Measurements from ENCODE around the gene RDH14. TPM values are rescaled to one million over a fixed set of nuclear protein-coding genes. Genes with fewer than 3 reads are reported as not detected.

RDH14 gene
- total RNA-seq, 1 donor from 2014 or later, result 22.4 TPM

DNA sequence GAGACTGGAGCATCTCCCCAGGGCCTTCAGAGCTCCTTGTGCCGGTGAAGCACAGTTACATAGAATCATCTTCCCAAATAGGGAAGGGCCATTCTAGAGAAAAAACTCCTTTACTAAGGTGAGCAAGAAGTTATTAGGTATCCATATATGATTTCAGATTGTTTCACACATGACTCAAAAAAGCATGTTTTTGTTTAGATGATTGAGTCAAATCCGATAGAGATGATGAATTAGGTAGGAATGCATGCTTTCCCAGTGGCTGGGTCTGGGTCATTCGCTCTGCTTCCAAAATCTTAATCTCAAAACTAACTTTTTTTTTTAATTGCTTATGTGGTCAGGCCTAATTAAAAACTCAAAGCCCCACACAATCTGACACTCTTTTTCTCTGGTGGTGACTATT, 25.1 kb upstream of the RDH14 start:
- Histone ChIP-seq H3K9me3 (no peaks in the 10 kb centered on the region), H3K27me3 (no peaks in the 10 kb centered on the region), H3K36me3 (no peaks in the 10 kb centered on the region), H3K27ac (no peak overlapping the region), H3K4me3 (no peak overlapping the region), H3K4me1 (no peaks in the 10 kb centered on the region)
- DNase-seq (no peak), ATAC-seq (no peak)
- intact Hi-C loops (cut with DNase I), result no loop called here
- no peak for TF ChIP-seq CTCF (IDR thresholded peaks at IDR 0.05)

DNA sequence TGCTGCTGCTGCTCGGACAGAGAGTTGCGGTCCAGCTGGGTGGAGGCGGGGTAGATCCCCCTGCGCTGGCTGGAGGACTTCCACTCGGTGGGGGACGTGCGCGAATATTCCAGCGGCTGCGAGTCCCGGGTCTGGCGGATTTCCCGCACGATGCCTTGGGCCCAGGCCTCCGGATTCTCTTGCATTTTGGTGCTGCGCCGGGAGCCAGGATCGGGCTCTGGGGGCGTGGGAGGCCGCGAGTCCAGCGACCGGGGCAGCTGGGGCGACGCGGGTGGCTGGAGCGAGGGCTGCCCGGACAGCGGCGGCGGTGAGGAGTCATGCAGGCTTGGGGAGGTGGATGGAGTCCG, 24.1 kb upstream of the RDH14 start:
- Histone ChIP-seq H3K27ac (no peak overlapping the region), H3K36me3 (no peaks in the 10 kb centered on the region), H3K27me3 (no peaks in the 10 kb centered on the region), H3K4me1 (no peaks in the 10 kb centered on the region), H3K9me3 (no peaks in the 10 kb centered on the region), H3K4me3 (no peak overlapping the region)
- intact Hi-C loops (cut with DNase I), result no loop called here
- no peak for TF ChIP-seq CTCF (IDR thresholded peaks at IDR 0.05)
- ATAC-seq (no peak), DNase-seq (peak; percentile 59)

DNA sequence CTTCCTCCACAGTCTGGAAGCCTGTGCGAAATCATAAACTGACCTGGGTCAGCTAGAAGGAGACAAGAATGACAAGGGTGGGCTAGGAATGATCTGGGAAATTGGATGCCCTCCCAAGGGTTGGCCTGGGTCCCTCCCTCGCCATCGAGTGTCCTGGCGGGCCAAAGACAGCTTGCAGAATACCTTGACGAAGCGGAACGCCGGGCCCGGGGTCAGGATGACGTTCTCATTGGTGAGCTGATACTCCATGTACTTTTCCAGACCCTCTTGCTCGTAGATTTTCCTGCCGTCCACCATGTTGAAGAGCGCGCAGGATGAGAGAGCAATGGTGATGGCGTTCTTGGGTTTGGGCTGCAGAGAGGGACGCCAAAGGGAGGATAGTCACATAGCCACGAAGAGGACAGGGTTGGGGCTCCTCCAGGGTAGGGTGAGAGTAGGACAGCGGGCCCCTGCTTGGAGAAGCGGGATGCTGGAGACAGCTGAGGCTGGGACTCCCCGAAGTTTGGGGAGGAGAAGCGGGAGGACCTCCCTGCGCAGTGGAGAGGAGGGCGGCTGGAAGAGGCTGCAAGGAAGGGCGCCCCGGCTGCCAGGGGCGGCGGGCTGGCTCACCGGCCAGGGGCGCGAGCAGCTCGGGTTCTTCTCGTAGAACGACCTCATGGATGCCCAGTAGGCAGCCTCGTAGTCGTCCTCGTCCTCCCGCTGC, 23.6 kb upstream of the RDH14 start:
- no peaks in the 10 kb centered on the region for H3K9me3 ChIP-seq
- H3K27ac ChIP-seq, result no peak overlapping the region
- no peak for TF ChIP-seq CTCF (IDR thresholded peaks at IDR 0.05)
- H3K36me3 ChIP-seq, result no peaks in the 10 kb centered on the region
- no peaks in the 10 kb centered on the region for H3K27me3 ChIP-seq
- intact Hi-C loops (cut with DNase I), result no loop called here
- DNase-seq (peak; percentile 59), ATAC-seq (peak; percentile 10)
- no peak overlapping the region for H3K4me3 ChIP-seq
- no peaks in the 10 kb centered on the region for H3K4me1 ChIP-seq

DNA sequence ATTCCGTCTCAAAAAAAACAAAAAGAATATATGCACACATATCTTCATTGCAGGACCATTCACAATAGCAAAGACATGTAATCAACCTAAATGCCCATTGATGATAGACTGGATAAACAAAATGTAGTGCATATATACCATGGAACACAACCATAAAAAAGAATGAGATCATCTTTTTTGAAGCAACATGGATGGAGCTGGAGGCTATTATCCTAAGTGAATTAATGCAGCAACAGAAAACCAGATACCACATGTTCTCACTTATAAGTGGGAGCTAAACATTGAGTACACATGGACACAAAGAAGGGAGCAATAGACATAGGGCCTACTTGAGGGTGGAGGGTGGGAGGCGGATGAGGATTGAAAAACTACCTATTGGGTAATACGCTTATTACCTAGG, 20.2 kb upstream of the RDH14 start:
- DNase-seq (no peak), ATAC-seq (no peak)
- Histone ChIP-seq H3K27me3 (no peaks in the 10 kb centered on the region), H3K4me1 (no peaks in the 10 kb centered on the region), H3K9me3 (no peaks in the 10 kb centered on the region), H3K4me3 (no peak overlapping the region), H3K27ac (no peak overlapping the region), H3K36me3 (no peaks in the 10 kb centered on the region)
- intact Hi-C loops (cut with DNase I), result no loop called here
- no peak for TF ChIP-seq CTCF (IDR thresholded peaks at IDR 0.05)

GRCh38 chr2:18578033-18578432, 17.6 kb upstream of the RDH14 start:
- Histone ChIP-seq H3K9me3 (no peaks in the 10 kb centered on the region), H3K4me1 (no peaks in the 10 kb centered on the region), H3K27ac (no peak overlapping the region), H3K36me3 (no peaks in the 10 kb centered on the region), H3K27me3 (no peaks in the 10 kb centered on the region), H3K4me3 (no peak overlapping the region)
- TF ChIP-seq CTCF (IDR thresholded peaks at IDR 0.05), result no peak
- intact Hi-C loops (cut with DNase I), result no loop called here
- no peak for DNase-seq
- ATAC-seq, result no peak

Measured in upper lobe of right lung (tissue), 1 donor.